Measurements from ENCODE around the gene ZRANB1. TPM values are rescaled to one million over a fixed set of nuclear protein-coding genes. Genes with fewer than 3 reads are reported as not detected.

Gene ZRANB1
- total RNA-seq, 1 donor from 2014 or later, result 29.5 TPM

GRCh38 chr10:124916585-124917427 is 25.1 kb upstream of the ZRANB1 start:
- DNase-seq (ENCODE audit: low read depth) (peak; percentile 79), FAIRE-seq (no peak)
- TF ChIP-seq CTCF (IDR thresholded peaks at IDR 0.05; ENCODE audit: insufficient read depth, low read length, severe bottlenecking), result no peak
- H3K27me3 ChIP-seq (ENCODE audit: control insufficient read depth, insufficient read depth, low read length), result no peaks in the 10 kb centered on the region
- peak overlapping the region; percentile 85 for H3K4me3 ChIP-seq (ENCODE audit: low read depth, low read length)
- H3K36me3 ChIP-seq (ENCODE audit: control insufficient read depth, insufficient read depth, low read length), result no peaks in the 10 kb centered on the region

- Histone ChIP-seq H3K36me3 (ENCODE audit: control insufficient read depth, insufficient read depth, low read length) (no peaks in the 10 kb centered on the region), H3K4me3 (ENCODE audit: low read depth, low read length) (peak overlapping the region; percentile 85), H3K27me3 (ENCODE audit: control insufficient read depth, insufficient read depth, low read length) (no peaks in the 10 kb centered on the region)
- no peak for TF ChIP-seq CTCF (IDR thresholded peaks at IDR 0.05; ENCODE audit: insufficient read depth, low read length, severe bottlenecking)
- FAIRE-seq (no peak), DNase-seq (ENCODE audit: low read depth) (peak; percentile 38)
These were observed 24.3 kb upstream of the ZRANB1 start for GRCh38 chr10:124917428-124918190.

- H3K36me3 ChIP-seq (ENCODE audit: control insufficient read depth, insufficient read depth, low read length), result no peaks in the 10 kb centered on the region
- no peak for TF ChIP-seq CTCF (IDR thresholded peaks at IDR 0.05; ENCODE audit: insufficient read depth, low read length, severe bottlenecking)
- H3K27me3 ChIP-seq (ENCODE audit: control insufficient read depth, insufficient read depth, low read length), result no peaks in the 10 kb centered on the region
- DNase-seq (ENCODE audit: low read depth) (peak; percentile 65), FAIRE-seq (no peak)
- H3K4me3 ChIP-seq (ENCODE audit: low read depth, low read length), result peak overlapping the region; percentile 85
These were observed 23.6 kb upstream of the ZRANB1 start for GRCh38 chr10:124918191-124918830.

- FAIRE-seq, result no peak
- no peak for TF ChIP-seq CTCF (IDR thresholded peaks at IDR 0.05; ENCODE audit: insufficient read depth, low read length, severe bottlenecking)
- H3K4me3 ChIP-seq (ENCODE audit: low read depth, low read length), result no peak overlapping the region
These were observed 23.0 kb upstream of the ZRANB1 start for GRCh38 chr10:124918906-124919305.

GRCh38 chr10:124921261-124921660 is 20.7 kb upstream of the ZRANB1 start:
- no peak for TF ChIP-seq CTCF (IDR thresholded peaks at IDR 0.05; ENCODE audit: insufficient read depth, low read length, severe bottlenecking)
- no peak overlapping the region for H3K4me3 ChIP-seq (ENCODE audit: low read depth, low read length)
- H3K36me3 ChIP-seq (ENCODE audit: control insufficient read depth, insufficient read depth, low read length), result no peaks in the 10 kb centered on the region
- no peaks in the 10 kb centered on the region for H3K27me3 ChIP-seq (ENCODE audit: control insufficient read depth, insufficient read depth, low read length)
- peak; percentile 79 for DNase-seq (ENCODE audit: low read depth)
- no peak for FAIRE-seq

More at GRCh38 chr10:124918906-124919305, 23.0 kb upstream of the ZRANB1 start:
- no peak for DNase-seq (ENCODE audit: low read depth)
- Histone ChIP-seq H3K36me3 (ENCODE audit: control insufficient read depth, insufficient read depth, low read length) (no peaks in the 10 kb centered on the region), H3K27me3 (ENCODE audit: control insufficient read depth, insufficient read depth, low read length) (no peaks in the 10 kb centered on the region)

Data from bronchial epithelial cell (primary cell).